NCI-H446 (cell line): ENCODE data around the gene LEMD3.

Experiments
- DNase-seq, 2 experiments: peaks; one replicate each; lab custom pipeline; 2025; lab: John Stamatoyannopoulos, UW

The LEMD3 gene

GRCh38 chr12:65170209-65170881 is 962 bp downstream of the LEMD3 start:
- DNase-seq, result peak in 1 of 2 experiments; percentile 17

- DNase-seq, result no peak
Observed at GRCh38 chr12:65171073-65171472, 1.7 kb downstream of the LEMD3 start.

- no peak for DNase-seq
Observed at GRCh38 chr12:65171870-65172269, 2.5 kb downstream of the LEMD3 start.

- no peak for DNase-seq
Observed at GRCh38 chr12:65175385-65175784, 6.0 kb downstream of the LEMD3 start.

- no peak for DNase-seq
Observed at GRCh38 chr12:65182012-65182739, 12.8 kb downstream of the LEMD3 start.

GRCh38 chr12:65184176-65184857 is 14.9 kb downstream of the LEMD3 start:
- no peak for DNase-seq

GRCh38 chr12:65184858-65185229 is 15.5 kb downstream of the LEMD3 start:
- no peak for DNase-seq

GRCh38 chr12:65187665-65188064 is 18.3 kb downstream of the LEMD3 start:
- no peak for DNase-seq

- no peak for DNase-seq
Observed at GRCh38 chr12:65188179-65188701, 18.9 kb downstream of the LEMD3 start.

GRCh38 chr12:65189028-65189718 is 19.8 kb downstream of the LEMD3 start:
- DNase-seq, result no peak

- no peak for DNase-seq
Observed at GRCh38 chr12:65192963-65193516, 23.7 kb downstream of the LEMD3 start.

- no peak for DNase-seq
Observed at GRCh38 chr12:65194949-65195348, 25.6 kb downstream of the LEMD3 start.

- DNase-seq, result no peak
Observed at GRCh38 chr12:65195387-65196055, 26.1 kb downstream of the LEMD3 start.

GRCh38 chr12:65196762-65197567 is 27.6 kb downstream of the LEMD3 start:
- DNase-seq, result no peak

GRCh38 chr12:65199604-65200003 is 30.2 kb downstream of the LEMD3 start:
- DNase-seq, result no peak

- no peak for DNase-seq
Observed at GRCh38 chr12:65200007-65200665, 30.8 kb downstream of the LEMD3 start.

GRCh38 chr12:65203376-65203775 is 34.0 kb downstream of the LEMD3 start:
- DNase-seq, result no peak

- no peak for DNase-seq
Observed at GRCh38 chr12:65204886-65205525, 35.6 kb downstream of the LEMD3 start.

GRCh38 chr12:65205886-65206285 is 36.5 kb downstream of the LEMD3 start:
- no peak for DNase-seq
